IPS-20b (cell line): Measurements from ENCODE around the gene PNPLA5.
"Not testable (repeated sequence)": the region's sequence is repeated elsewhere in the genome, so short reads cannot be mapped to it uniquely, and the experiment has no call there.

ENCODE experiments used
- H3K27ac ChIP-seq: one replicate; pipeline ENCODE4 v1.5.1; 2013; ENCODE audit warnings: low read length
- H3K27me3 ChIP-seq: 2 replicates; pipeline ENCODE4 v1.6.1; 2013; ENCODE audit warnings: mild to moderate bottlenecking, low read length, inconsistent platforms; ENCODE audit not compliant: insufficient read depth
- H3K36me3 ChIP-seq: 2 replicates; pipeline ENCODE4 v1.6.1; 2013; ENCODE audit warnings: low read depth, mild to moderate bottlenecking, inconsistent platforms, low read length, moderate library complexity; ENCODE audit not compliant: insufficient read depth
- H3K4me1 ChIP-seq: 2 replicates; pipeline ENCODE4 v1.6.1; 2013; ENCODE audit warnings: mild to moderate bottlenecking, control low read depth, inconsistent platforms, low read length, moderate library complexity; ENCODE audit not compliant: insufficient read depth
- H3K4me3 ChIP-seq: 2 replicates; pipeline ENCODE4 v1.5.1; 2013; ENCODE audit warnings: mild to moderate bottlenecking, low read length, inconsistent platforms
- H3K9ac ChIP-seq: 2 replicates; pipeline ENCODE4 v1.6.1; 2013; ENCODE audit warnings: low read depth, mild to moderate bottlenecking, inconsistent platforms, low read length, moderate library complexity
- H3K9me3 ChIP-seq: 2 replicates; pipeline ENCODE4 v1.6.1; 2013; ENCODE audit warnings: mild to moderate bottlenecking, low read depth, low read length, inconsistent platforms; ENCODE audit not compliant: insufficient read depth

Gene PNPLA5

DNA sequence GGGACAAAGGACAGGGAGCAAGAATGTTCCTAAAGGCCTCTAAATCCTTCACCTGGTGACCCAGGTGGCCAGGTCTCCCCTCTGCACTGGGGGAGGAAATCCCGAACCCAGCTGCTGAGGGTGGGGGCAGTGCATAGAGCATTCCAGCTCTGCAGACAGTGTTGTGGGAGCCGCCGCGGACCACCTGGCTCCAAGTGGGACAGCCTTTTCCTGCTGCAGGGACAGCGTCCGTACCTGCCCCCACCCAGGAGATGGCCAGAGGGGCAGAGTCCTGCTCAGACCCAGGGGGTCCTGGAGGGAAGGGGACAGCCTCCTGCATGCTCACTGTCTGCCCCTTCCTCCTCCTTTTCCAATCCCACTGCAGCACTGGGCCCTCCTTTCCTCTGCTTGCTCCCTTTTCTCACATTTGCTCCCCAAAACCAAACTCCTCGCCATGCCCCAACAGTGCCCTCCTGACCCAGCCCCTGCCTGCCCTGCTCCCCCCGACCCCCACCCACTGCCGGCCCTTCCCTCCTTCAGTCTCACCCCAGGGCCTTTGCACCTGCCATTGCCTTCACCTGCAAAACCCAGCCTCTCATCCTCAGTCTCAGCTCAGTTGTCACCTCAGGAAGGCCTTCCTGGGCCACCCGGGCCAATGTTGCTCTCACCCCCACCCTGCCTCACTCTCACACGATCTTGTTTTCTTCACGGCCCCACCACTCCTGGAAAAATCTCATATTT, 12.8 kb downstream of the PNPLA5 start:
- no peaks in the 10 kb centered on the region for H3K27me3 ChIP-seq
- H3K4me1 ChIP-seq = no peaks in the 10 kb centered on the region
- no peak overlapping the region for H3K9ac ChIP-seq
- H3K36me3 ChIP-seq = no peaks in the 10 kb centered on the region
- no peaks in the 10 kb centered on the region for H3K9me3 ChIP-seq
- no peak overlapping the region for H3K27ac ChIP-seq
- H3K4me3 ChIP-seq = no peak overlapping the region

DNA sequence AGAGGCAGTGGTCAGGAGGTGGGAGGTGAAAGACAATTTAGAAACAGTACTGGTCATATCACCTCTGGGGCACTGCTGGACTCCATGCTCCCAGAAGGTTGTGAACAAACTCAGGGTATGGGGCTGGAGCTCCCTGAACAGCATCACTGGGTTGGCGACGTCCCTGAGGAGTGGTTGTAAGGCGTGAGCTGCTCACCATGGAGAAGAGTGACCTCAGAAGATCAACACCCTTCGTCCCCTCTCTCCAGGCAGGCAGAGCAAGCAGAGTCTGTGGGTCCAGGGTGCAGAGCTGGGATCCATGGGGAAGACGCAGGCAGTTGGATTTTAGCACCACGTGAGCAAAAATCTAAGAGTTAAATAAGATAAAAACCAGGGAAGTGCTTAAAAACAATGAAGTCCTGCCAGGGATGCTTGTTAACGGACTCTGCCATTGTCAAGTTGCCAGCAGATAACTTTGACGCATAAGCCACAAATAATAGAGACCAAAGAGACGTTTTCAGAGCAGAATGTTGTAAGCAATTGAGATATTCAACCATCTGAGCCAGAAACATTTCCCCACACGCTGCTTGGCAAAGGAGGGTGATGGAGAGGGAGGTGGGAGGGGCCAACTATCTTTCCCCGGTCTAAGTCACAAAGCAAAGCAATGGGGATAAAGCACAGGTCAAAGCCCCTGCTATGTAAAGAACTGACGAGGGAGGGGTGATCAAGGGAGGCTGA, 13.6 kb downstream of the PNPLA5 start:
- H3K27ac ChIP-seq = no peak overlapping the region
- H3K27me3 ChIP-seq = no peaks in the 10 kb centered on the region
- H3K4me1 ChIP-seq = no peaks in the 10 kb centered on the region
- no peak overlapping the region for H3K4me3 ChIP-seq
- H3K36me3 ChIP-seq = no peaks in the 10 kb centered on the region
- no peak overlapping the region for H3K9ac ChIP-seq
- H3K9me3 ChIP-seq = no peaks in the 10 kb centered on the region

DNA sequence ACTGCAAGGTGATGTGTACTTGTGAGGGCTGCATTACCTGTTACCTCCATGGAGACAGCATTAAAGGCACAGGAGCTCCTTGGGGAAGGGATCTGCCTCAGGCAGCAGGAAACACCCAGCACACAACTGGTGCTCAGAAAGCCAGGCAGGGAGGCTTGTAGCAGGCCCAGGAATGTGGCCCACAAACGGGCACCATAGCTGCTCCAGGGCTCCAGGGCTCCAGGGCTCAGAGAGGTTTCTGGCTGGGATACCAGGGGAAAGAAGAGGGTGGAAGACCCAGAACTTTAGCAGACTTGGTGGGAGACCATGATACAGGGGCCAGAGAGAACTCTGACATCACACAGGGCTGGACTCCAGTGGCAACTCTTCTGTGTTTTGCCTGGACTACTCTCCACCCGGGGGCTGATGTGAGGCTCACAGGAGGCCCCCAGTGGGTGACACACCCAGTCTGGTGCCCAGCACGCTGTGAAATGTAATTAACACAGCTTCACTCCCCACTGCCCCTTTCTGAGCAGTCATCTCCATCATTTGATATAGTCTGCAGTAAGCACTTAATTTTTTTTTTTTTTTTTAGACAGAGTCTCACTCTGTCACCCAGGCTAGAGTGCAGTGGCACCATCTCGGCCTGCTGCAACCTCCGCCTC, 14.8 kb downstream of the PNPLA5 start:
- Histone ChIP-seq H3K9me3 (peaks cover 4% of the 10 kb centered on the region; the same call in 1 of the 2 replicates), H3K36me3 (no peaks in the 10 kb centered on the region), H3K4me1 (no peaks in the 10 kb centered on the region), H3K27me3 (no peaks in the 10 kb centered on the region), H3K9ac (no peak overlapping the region), H3K4me3 (no peak overlapping the region), H3K27ac (no peak overlapping the region)

DNA sequence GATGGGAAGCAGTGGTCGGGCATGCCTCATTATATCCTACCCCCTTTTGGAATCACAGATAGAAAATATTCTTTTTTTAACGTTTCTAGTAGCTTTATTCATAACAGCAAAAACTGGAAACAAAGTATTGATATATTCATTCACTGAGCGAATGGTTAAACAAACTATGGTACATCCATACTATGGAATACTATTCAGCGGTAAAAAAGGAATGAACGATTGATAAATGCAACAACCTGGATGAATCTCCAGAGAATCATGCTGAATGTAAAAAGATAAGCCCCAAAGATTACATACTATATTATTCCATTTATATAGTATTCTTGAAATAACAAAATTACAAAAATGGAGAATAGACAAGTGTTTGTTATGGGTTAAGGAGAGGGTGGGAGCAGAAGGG, 22.0 kb downstream of the PNPLA5 start:
- Histone ChIP-seq H3K36me3 (no peaks in the 10 kb centered on the region), H3K27me3 (no peaks in the 10 kb centered on the region), H3K4me3 (no peak overlapping the region), H3K9ac (no peak overlapping the region), H3K27ac (no peak overlapping the region), H3K9me3 (peaks cover 14% of the 10 kb centered on the region), H3K4me1 (peaks cover 7% of the 10 kb centered on the region; the same call in 1 of the 2 replicates)

DNA sequence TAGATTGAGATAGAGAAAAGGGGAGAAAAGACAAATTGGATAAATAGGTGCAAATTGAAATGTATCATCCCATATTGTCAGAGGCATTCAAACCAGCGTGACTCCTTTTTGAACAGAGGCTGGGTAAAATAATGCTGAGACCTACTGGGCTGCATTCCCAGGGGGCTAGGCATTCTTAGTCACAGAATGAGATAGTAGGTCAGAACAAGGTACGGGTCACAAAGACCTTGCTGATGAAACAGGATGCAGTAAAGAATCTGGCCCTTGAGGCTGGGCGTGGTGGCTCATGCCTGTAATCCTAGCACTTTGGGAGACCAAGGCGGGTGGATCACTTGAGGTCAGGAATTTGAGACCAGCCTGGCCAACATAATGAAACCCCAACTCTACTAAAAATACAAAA, 22.8 kb downstream of the PNPLA5 start:
- H3K4me3 ChIP-seq, H3K4me1 ChIP-seq, H3K27ac ChIP-seq, H3K36me3 ChIP-seq, H3K9ac ChIP-seq, H3K27me3 ChIP-seq: not testable (repeated sequence)
- H3K9me3 ChIP-seq = peaks cover 14% of the 10 kb centered on the region

DNA sequence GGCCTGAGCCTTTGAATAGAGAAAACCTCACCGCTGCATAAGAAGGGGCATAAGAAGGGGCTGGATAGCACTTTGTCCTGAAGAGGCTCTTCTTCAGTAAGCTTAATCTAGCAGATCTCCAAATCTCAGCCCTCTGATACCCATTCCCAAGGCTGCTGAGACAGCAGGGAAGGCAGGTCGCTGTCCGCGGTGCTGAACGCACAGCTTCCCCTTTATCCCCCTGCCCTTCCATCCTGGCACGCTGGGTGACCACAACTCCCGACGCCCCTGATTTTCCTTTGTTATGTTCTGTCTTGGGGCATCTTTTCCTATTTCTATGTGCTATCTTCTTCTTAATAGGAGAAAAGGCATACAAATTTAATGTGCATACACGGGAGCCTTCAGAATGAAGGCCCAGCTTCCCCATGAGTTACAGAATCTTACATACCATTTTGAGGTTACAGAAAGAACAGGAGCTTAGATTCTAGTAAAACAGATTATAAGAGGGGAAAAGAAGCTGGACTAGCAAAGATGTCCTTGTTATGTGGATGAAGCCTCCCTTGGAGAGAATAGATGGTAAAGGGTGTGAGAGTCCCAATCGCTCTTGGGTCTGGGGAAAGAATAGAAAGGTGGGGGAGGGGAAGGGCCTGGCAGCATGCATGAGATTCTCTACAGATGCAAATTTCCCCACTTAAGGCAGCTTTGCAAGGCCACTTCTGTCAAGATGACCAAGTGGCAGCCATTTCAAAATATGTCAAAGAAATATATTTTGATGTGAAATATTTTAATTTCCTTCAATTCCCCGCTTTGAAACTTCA, 23.8 kb downstream of the PNPLA5 start:
- Histone ChIP-seq H3K36me3 (no peaks in the 10 kb centered on the region), H3K9ac (no peak overlapping the region), H3K4me3 (peak overlapping the region; percentile 47; the same call in 1 of the 2 replicates), H3K4me1 (peaks cover 7% of the 10 kb centered on the region; the same call in 1 of the 2 replicates), H3K9me3 (peaks cover 13% of the 10 kb centered on the region), H3K27ac (no peak overlapping the region), H3K27me3 (0 out of 2 replicates have a peak, but pooled peaks cover 7% of the 10 kb centered on the region)

DNA sequence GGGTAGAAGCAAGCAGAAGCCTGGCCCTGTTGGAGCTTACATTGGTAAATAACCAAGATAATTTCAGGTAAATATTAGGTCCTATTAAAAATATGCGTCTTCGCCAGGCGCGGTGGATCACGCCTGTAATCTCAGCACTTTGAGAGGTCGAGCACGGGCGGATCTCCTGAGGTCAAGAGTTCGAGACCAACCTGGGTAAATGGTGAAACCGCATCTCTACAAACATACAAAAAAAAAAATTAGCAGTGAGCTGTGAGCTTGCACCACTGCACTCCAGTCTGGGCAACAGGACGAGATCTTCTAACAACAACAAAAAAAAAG, 29.0 kb downstream of the PNPLA5 start:
- Histone ChIP-seq H3K4me1 (peaks cover 18% of the 10 kb centered on the region), H3K27me3 (peaks cover 12% of the 10 kb centered on the region; the same call in 1 of the 2 replicates), H3K27ac (no peak overlapping the region), H3K9me3 (no peaks in the 10 kb centered on the region), H3K36me3 (no peaks in the 10 kb centered on the region), H3K9ac (no peak overlapping the region), H3K4me3 (peak overlapping the region; percentile 49)

DNA sequence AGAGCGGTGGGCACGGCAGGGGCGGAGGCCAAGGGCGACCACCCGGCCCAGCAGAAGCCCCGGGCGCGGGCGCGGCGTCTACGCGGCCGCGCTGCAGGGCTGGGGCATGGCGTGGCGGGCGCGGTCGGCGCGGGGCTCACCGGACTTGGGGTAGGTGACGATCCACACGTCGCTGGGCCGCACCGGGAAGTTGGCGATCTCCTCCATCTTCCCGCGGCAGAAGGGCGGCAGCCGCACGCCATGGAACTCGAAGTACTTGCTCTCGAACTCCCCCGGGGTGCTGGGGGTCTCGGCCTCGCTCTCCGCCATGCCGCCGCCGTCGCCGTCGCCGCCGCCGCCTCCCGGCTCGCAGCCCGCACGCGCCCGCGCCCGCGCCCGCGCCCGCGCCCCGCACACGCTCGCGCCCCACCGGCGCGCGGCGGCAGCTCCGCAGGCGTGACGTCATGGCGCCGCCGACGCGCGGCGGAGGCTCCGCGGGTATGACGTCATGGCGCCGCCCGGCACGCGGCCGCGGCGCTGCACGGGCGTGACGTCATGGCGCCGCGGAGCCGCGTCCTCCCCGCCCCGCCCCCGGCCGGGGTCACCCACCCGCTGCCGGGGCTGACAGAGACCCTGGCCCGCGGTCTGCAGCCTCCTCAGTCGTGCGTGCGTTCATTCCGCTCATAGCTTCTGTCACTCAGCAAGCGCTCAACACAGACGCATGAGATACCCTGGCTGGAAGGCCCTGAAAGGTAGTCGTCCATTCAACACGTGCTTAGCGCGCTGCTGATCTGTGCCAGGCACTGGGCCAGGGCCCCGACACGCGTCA, 29.5 kb downstream of the PNPLA5 start, which contains the start of gene SULT4A1:
TSS of gene SULT4A1 (minus strand) at position 440 of the 808 bp plus-strand sequence. CDS start at position 309, 131 bp downstream.
- Histone ChIP-seq H3K9me3 (no peaks in the 10 kb centered on the region; the same call in 1 of the 2 replicates), H3K4me1 (peaks cover 18% of the 10 kb centered on the region), H3K27ac (no peak within 1 kb of the TSS), H3K9ac (peak within 1 kb of the TSS; percentile 5; the same call in 1 of the 2 replicates), H3K27me3 (peaks cover 12% of the 10 kb centered on the region; the same call in 1 of the 2 replicates), H3K4me3 (peak within 1 kb of the TSS; percentile 69), H3K36me3 (no peaks in the 10 kb centered on the region)

DNA sequence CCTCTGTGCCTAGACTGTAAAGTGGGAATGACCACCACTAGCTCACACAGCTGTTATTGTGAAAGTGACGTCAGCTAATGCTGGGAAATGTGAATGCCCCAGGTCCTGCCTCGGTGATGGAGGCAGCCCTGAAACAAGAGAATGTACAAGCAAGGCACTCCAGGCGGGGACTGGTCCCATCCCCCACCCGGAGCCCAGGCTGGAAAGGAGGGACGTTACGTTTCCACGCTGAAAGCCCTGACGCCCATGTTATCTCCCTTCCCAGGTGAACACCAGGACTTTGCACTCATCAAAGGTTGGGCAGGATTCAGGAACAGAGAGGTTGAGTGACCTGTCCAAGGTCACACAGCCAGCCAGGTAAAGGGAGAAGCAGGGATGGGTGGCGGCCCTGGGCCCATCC, 30.3 kb downstream of the PNPLA5 start:
- H3K4me3 ChIP-seq = peak overlapping the region; percentile 69
- H3K9me3 ChIP-seq = peaks cover 5% of the 10 kb centered on the region
- no peak overlapping the region for H3K27ac ChIP-seq
- peak overlapping the region; percentile 5; the same call in 1 of the 2 replicates for H3K9ac ChIP-seq
- peaks cover 18% of the 10 kb centered on the region for H3K4me1 ChIP-seq
- H3K27me3 ChIP-seq = peaks cover 12% of the 10 kb centered on the region; the same call in 1 of the 2 replicates
- H3K36me3 ChIP-seq = no peaks in the 10 kb centered on the region

DNA sequence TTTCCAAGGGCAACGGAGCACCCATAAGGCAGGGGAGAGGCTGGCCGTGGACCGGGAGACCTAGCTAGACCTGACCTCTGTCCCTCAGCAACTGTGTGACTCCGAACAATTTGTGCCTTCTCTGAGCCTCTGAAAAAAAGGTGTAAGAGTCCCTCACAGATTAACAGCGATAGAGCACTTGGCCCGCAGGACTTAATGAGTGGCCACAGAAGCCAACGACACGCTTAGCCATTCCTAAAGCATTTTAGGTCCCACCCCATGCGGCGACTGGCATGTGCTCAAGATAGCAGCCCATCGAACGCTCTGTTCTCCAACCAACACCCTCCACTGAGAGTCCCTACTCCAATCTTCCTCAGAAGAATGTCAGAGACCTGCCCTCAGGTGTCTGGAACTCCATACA, 31.0 kb downstream of the PNPLA5 start:
- Histone ChIP-seq H3K9me3 (peaks cover 5% of the 10 kb centered on the region), H3K4me3 (peak overlapping the region; percentile 69; the same call in 1 of the 2 replicates), H3K9ac (no peak overlapping the region), H3K27me3 (peaks cover 12% of the 10 kb centered on the region; the same call in 1 of the 2 replicates), H3K4me1 (peaks cover 18% of the 10 kb centered on the region), H3K27ac (no peak overlapping the region), H3K36me3 (no peaks in the 10 kb centered on the region)
